ENCODE data around the gene GMPPA. TPM values are rescaled to one million over a fixed set of nuclear protein-coding genes. Genes with fewer than 3 reads are reported as not detected.

The GMPPA gene
- polyA plus RNA-seq, 2 of the 4 experiments (the other 2 are of a cell fraction) = 36.2 to 46.2 TPM

- DNase-seq (ENCODE audit: low read depth in 1 of 2, low spot score in 1 of 2) = no peak
- no peak for FAIRE-seq
- no peak overlapping the region for H3K27ac ChIP-seq
- POLR2A ChIA-PET = no interaction called here
- H3K4me3 ChIP-seq = no peak overlapping the region
- H3K4me2 ChIP-seq = no peak overlapping the region
- H3K9me3 ChIP-seq = no peaks in the 10 kb centered on the region
- ATAC-seq = no peak
- CTCF ChIA-PET = interaction anchor here (0.8 to 79.1 kb wide), 7 partner anchors 7 to 153 kb away, joined by 3 to 3291 read pairs (median 11); partner anchors contain the start of genes ASIC4, GMPPA and SPEG
- TF ChIP-seq HDAC2 (IDR thresholded peaks at IDR 0.05) = no peak
- TF ChIP-seq RAD21 (conservative IDR thresholded peaks at IDR 0.05 in 1 of 2, IDR thresholded peaks at IDR 0.05 in 1 of 2) = no peak
- no peak for TF ChIP-seq CHD2 (IDR thresholded peaks at IDR 0.05; ENCODE audit: low read length, partially characterized antibody)
- no peak for TF ChIP-seq TP53 (CRISPR knock-in tag; IDR thresholded peaks at IDR 0.05)
- no peak for TF ChIP-seq CBX8 (IDR thresholded peaks at IDR 0.05)
- no peak for TF ChIP-seq MAX (IDR thresholded peaks at IDR 0.05)
- no peak for TF ChIP-seq EHF (CRISPR knock-in tag; IDR thresholded peaks at IDR 0.05)
- TF ChIP-seq ZC3H11A (IDR thresholded peaks at IDR 0.05) = no peak
- no peak for TF ChIP-seq HES2 (IDR thresholded peaks at IDR 0.05)
- no peak for TF ChIP-seq HOXB13 (CRISPR knock-in tag; IDR thresholded peaks at IDR 0.05; ENCODE audit: low read depth)
- TF ChIP-seq HMGXB4 (CRISPR knock-in tag; IDR thresholded peaks at IDR 0.05; ENCODE audit: borderline replicate concordance) = no peak
- TF ChIP-seq FOSB (CRISPR knock-in tag; IDR thresholded peaks at IDR 0.05) = no peak
- H3K4me1 ChIP-seq = peaks cover under 1% of the 10 kb centered on the region; the same call in 2 of the 3 replicates
- 56% methylated on average over 3 of the region's 9 CpGs for whole genome bisulfite sequencing (ENCODE audit: missing lambda C conversion rate)
Observed at GRCh38 chr2:219536967-219537366, 38.3 kb downstream of the GMPPA start.

- 64% methylated on average over 8 of the region's 15 CpGs for WGBS (ENCODE audit: missing lambda C conversion rate)
- CTCF ChIA-PET = interaction anchor here (0.7 to 79.1 kb wide), 10 partner anchors 8 to 152 kb away, joined by 3 to 3291 read pairs (median 40); partner anchors contain the start of genes ASIC4, GMPPA and SPEG
- Histone ChIP-seq H3K4me3 (no peak overlapping the region), H3K9me3 (no peaks in the 10 kb centered on the region), H3K27ac (no peak overlapping the region), H3K4me2 (no peak overlapping the region), H3K4me1 (peaks cover 9% of the 10 kb centered on the region)
- TF ChIP-seq BHLHE40 (IDR thresholded peaks at IDR 0.05; ENCODE audit: low read depth, low read length) (no peak), TP53 (CRISPR knock-in tag; IDR thresholded peaks at IDR 0.05) (no peak), NPAS2 (CRISPR knock-in tag; IDR thresholded peaks at IDR 0.05; ENCODE audit: borderline replicate concordance) (no peak), ZFP36 (IDR thresholded peaks at IDR 0.05; ENCODE audit: borderline replicate concordance, partially characterized antibody) (no peak), RARB (CRISPR knock-in tag; IDR thresholded peaks at IDR 0.05) (no peak), RCOR1 (IDR thresholded peaks at IDR 0.05; ENCODE audit: low read depth, low read length) (no peak), POLR2AphosphoS2 (conservative IDR thresholded peaks at IDR 0.05; ENCODE audit: low read length) (no peak)
- no peak for FAIRE-seq
- POLR2A ChIA-PET = no interaction called here
- ATAC-seq = no peak
- no peak for DNase-seq (ENCODE audit: low read depth in 1 of 2, low spot score in 1 of 2)
Observed at GRCh38 chr2:219537657-219538488, 39.2 kb downstream of the GMPPA start.

GRCh38 chr2:219538504-219538951 is 39.8 kb downstream of the GMPPA start:
- ATAC-seq (no peak), DNase-seq (ENCODE audit: low read depth in 1 of 2, low spot score in 1 of 2) (no peak), FAIRE-seq (no peak)
- Histone ChIP-seq H3K9me3 (no peaks in the 10 kb centered on the region), H3K27ac (no peak overlapping the region), H3K4me1 (peaks cover 9% of the 10 kb centered on the region), H3K4me2 (no peak overlapping the region), H3K4me3 (no peak overlapping the region)
- ChIA-PET POLR2A (no interaction called here), CTCF (interaction anchor here (2.3 to 79.1 kb wide), 6 partner anchors 9 to 152 kb away, joined by 11 to 3291 read pairs (median 73); partner anchors contain the start of genes ASIC4, GMPPA and SPEG)
- WGBS (ENCODE audit: missing lambda C conversion rate) = 58% methylated on average over 6 of the region's 6 CpGs
- TF ChIP-seq CTCF (IDR thresholded peaks at IDR 0.05) = no peak
- no peak for TF ChIP-seq MYC (IDR thresholded peaks at IDR 0.05; ENCODE audit: borderline replicate concordance, low read length)
- no peak for TF ChIP-seq REST (IDR thresholded peaks at IDR 0.05)
- no peak for TF ChIP-seq RCOR1 (IDR thresholded peaks at IDR 0.05; ENCODE audit: low read depth, low read length)
- TF ChIP-seq RAD21 (conservative IDR thresholded peaks at IDR 0.05 in 1 of 2, IDR thresholded peaks at IDR 0.05 in 1 of 2) = no peak
- no peak for TF ChIP-seq NR3C1 (IDR thresholded peaks at IDR 0.05)
- no peak for TF ChIP-seq EHMT2 (IDR thresholded peaks at IDR 0.05; ENCODE audit: low read depth)
- no peak for TF ChIP-seq GATA3 (IDR thresholded peaks at IDR 0.05; ENCODE audit: borderline replicate concordance)
- no peak for TF ChIP-seq FOXS1 (CRISPR knock-in tag; IDR thresholded peaks at IDR 0.05)
- TF ChIP-seq RARB (CRISPR knock-in tag; IDR thresholded peaks at IDR 0.05) = no peak
- TF ChIP-seq TP53 (CRISPR knock-in tag; IDR thresholded peaks at IDR 0.05) = no peak

Measured in A549 (cell line).